ENCODE measurements around the gene CACFD1.
"Not testable (repeated sequence)": the region's sequence is repeated elsewhere in the genome, so short reads cannot be mapped to it uniquely, and the experiment has no call there.

The CACFD1 gene

GRCh38 chr9:133443248-133443647 is 16.5 kb upstream of the CACFD1 start:
- no peak for TF ChIP-seq MYC (IDR thresholded peaks at IDR 0.05; ENCODE audit: low read depth, low read length)
- TF ChIP-seq POLR2A (IDR thresholded peaks at IDR 0.05; ENCODE audit: extremely low read depth, insufficient read length) = no peak
- TF ChIP-seq CTCF (IDR thresholded peaks at IDR 0.05; ENCODE audit: low read depth, low read length) = no peak
- TF ChIP-seq, protein P1, sequence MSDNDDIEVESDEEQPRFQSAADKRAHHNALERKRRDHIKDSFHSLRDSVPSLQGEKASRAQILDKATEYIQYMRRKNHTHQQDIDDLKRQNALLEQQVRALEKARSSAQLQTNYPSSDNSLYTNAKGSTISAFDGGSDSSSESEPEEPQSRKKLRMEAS (IDR thresholded peaks at IDR 0.05; ENCODE audit: low read depth, low read length) = no peak
- no peak for DNase-seq (ENCODE audit: low read depth)
- no peak overlapping the region for H3K4me3 ChIP-seq (ENCODE audit: low read depth, low read length)

GRCh38 chr9:133443982-133444381 is 15.8 kb upstream of the CACFD1 start:
- no peak overlapping the region for H3K4me3 ChIP-seq (ENCODE audit: low read depth, low read length)
- DNase-seq (ENCODE audit: low read depth) = no peak
- TF ChIP-seq CTCF (IDR thresholded peaks at IDR 0.05; ENCODE audit: low read depth, low read length) = no peak
- TF ChIP-seq, protein P1 (IDR thresholded peaks at IDR 0.05; ENCODE audit: low read depth, low read length) = no peak
- no peak for TF ChIP-seq POLR2A (IDR thresholded peaks at IDR 0.05; ENCODE audit: extremely low read depth, insufficient read length)
- no peak for TF ChIP-seq MYC (IDR thresholded peaks at IDR 0.05; ENCODE audit: low read depth, low read length)

GRCh38 chr9:133445293-133445969 is 14.3 kb upstream of the CACFD1 start:
- TF ChIP-seq MYC (IDR thresholded peaks at IDR 0.05; ENCODE audit: low read depth, low read length) (no peak), POLR2A (IDR thresholded peaks at IDR 0.05; ENCODE audit: extremely low read depth, insufficient read length) (no peak), CTCF (IDR thresholded peaks at IDR 0.05; ENCODE audit: low read depth, low read length) (no peak)
- TF ChIP-seq, protein P1 (IDR thresholded peaks at IDR 0.05; ENCODE audit: low read depth, low read length) = 0 out of 2 replicates have a peak, but pooled peaks have one; percentile 30
- DNase-seq (ENCODE audit: low read depth) = no peak
- H3K4me3 ChIP-seq (ENCODE audit: low read depth, low read length) = no peak overlapping the region

DNA sequence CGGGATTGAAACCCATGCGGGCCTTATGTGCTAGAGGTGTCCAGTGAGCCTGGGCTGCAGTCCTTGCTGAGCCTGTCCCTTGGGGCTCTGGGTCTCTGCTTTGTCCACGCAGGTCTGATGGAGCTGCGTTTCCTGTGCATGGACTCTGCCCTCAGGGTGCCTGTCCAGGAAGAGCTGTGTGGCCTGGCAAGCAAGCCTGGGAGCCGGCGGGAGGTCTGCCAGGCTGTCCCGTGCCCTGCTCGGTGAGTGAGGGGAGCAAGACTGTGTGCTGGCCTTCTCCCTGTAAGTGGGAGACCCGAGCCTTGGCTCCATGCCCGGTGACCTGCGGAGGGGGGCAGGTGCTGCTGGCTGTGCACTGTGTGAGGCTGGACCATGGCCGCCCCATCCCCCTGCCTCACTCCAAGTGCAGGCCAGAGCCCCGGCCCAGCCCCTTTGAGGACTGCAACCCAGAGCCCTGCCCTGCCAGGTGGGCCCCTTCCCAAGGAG is 11.2 kb upstream of the CACFD1 start:
- DNase-seq (ENCODE audit: low read depth) = no peak

GRCh38 chr9:133449760-133450159 is 10.0 kb upstream of the CACFD1 start:
- no peak for DNase-seq (ENCODE audit: low read depth)
- H3K4me3 ChIP-seq (ENCODE audit: low read depth, low read length) = no peak overlapping the region
- TF ChIP-seq, protein P1 (IDR thresholded peaks at IDR 0.05; ENCODE audit: low read depth, low read length) = no peak
- TF ChIP-seq POLR2A (IDR thresholded peaks at IDR 0.05; ENCODE audit: extremely low read depth, insufficient read length) (no peak), MYC (IDR thresholded peaks at IDR 0.05; ENCODE audit: low read depth, low read length) (no peak)

More for the DNA sequence above, 11.2 kb upstream of the CACFD1 start:
- H3K4me3 ChIP-seq (ENCODE audit: low read depth, low read length) = no peak overlapping the region
- TF ChIP-seq, protein P1 (IDR thresholded peaks at IDR 0.05; ENCODE audit: low read depth, low read length) = no peak
- TF ChIP-seq CTCF (IDR thresholded peaks at IDR 0.05; ENCODE audit: low read depth, low read length) (no peak), MYC (IDR thresholded peaks at IDR 0.05; ENCODE audit: low read depth, low read length) (no peak), POLR2A (IDR thresholded peaks at IDR 0.05; ENCODE audit: extremely low read depth, insufficient read length) (no peak)

- not testable (repeated sequence) for DNase-seq (ENCODE audit: low read depth)
These were observed 7.9 kb upstream of the CACFD1 start for GRCh38 chr9:133451865-133452264.

More at GRCh38 chr9:133451865-133452264, 7.9 kb upstream of the CACFD1 start:
- not testable (repeated sequence) for H3K4me3 ChIP-seq (ENCODE audit: low read depth, low read length)
